ENCODE results near the gene KRTAP12-4.

KRTAP12-4 gene, protein sequence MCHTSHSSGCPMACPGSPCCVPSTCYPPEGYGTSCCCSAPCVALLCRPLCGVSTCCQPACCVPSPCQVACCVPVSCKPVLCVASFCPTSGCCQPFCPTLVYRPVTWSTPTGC

DNA sequence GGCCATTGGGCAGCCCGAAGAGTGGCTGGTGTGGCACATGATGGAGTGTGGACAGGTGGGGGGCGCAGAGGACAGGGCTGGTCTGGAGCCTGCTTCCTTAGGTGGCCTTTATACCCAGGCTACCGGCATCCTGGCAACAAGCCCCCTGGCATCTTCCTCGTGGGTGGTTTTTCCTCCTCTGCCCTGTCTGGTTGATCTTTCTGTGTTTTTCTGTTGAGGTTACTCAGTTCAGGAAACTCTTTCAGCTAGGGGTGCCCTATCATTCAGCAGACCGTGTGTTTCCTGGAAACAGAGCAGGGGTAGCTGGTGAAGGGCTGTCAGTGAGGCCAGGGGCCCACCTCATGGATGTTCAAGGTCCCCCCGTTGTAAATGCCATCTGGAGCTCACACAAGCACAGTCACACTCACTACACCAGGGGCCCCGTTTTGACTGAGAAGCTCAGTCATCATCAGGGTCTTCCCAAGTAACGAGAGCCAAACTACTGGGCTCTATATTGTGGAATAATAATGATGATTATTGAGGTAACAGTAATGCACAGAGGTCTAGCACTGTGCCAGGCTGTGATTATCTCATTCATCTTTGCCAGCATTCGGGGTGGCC, at the start of gene KRTAP12-4:
TSS of gene KRTAP12-4 (minus strand) at position 84 of the 600 bp plus-strand sequence. CDS start at position 39, 45 bp downstream.
- Histone ChIP-seq H3K27me3 (replicated peaks; ENCODE audit: control insufficient read depth, insufficient read depth, low read length) (no peaks in the 10 kb centered on the region), H3K4me3 (replicated peaks; ENCODE audit: low read depth, low read length) (no peak within 1 kb of the TSS), H3K36me3 (ENCODE audit: control insufficient read depth, insufficient read depth, low read length) (no peaks in the 10 kb centered on the region)
- DNase-seq (ENCODE audit: extremely low read depth, insufficient read length), result no peak
- TF ChIP-seq, protein P1, sequence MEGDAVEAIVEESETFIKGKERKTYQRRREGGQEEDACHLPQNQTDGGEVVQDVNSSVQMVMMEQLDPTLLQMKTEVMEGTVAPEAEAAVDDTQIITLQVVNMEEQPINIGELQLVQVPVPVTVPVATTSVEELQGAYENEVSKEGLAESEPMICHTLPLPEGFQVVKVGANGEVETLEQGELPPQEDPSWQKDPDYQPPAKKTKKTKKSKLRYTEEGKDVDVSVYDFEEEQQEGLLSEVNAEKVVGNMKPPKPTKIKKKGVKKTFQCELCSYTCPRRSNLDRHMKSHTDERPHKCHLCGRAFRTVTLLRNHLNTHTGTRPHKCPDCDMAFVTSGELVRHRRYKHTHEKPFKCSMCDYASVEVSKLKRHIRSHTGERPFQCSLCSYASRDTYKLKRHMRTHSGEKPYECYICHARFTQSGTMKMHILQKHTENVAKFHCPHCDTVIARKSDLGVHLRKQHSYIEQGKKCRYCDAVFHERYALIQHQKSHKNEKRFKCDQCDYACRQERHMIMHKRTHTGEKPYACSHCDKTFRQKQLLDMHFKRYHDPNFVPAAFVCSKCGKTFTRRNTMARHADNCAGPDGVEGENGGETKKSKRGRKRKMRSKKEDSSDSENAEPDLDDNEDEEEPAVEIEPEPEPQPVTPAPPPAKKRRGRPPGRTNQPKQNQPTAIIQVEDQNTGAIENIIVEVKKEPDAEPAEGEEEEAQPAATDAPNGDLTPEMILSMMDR (IDR thresholded peaks at IDR 0.05; ENCODE audit: insufficient read depth, low read length, poor library complexity, severe bottlenecking), result no peak

DNA sequence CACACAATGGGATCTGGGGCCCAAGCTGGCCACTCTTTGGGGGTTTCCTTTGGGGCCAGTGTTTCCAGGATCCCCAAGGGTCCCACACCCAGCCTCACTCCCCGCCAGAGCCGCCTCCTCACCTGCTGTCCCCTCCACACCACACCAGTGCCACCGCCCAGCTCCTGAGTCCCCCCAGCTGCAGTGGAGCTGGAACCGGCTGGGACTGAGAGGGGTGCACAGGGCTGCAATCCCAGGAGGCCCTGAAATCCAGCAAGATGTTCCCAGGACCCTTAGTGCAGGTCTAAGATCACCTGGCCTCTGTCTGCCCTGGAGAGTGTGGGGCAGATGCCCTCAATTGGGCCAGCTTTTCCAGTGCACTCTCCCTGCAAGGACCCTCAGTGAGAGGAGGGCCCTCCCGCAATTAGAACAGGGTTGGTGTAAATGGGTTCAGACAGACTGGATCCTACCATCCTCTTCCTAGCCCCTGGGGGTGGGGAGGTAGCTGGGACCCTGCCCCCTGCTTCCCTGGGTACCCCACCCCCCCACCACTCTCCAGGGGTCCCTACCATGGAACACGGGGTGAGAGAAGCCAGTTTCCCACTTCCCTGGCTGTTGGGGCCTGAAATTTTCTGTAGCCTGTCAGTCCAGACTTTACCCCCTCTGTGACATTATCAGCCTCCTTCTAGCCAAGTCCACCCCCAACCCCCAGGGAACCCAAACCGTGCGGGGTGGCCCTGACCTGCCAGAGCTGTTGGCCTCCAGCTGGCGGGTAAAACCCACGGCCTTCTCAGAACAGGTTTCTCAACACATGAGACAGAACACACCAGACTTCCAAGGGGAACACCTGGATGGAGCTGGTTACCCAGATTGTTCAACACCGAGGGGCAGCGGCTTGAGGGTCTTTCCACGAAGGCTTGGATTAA, 49.5 kb upstream of the KRTAP12-4 start:
- Histone ChIP-seq H3K27me3 (replicated peaks; ENCODE audit: control insufficient read depth, insufficient read depth, low read length) (peaks cover 5% of the 10 kb centered on the region; the same call in 1 of the 2 replicates), H3K36me3 (ENCODE audit: control insufficient read depth, insufficient read depth, low read length) (no peaks in the 10 kb centered on the region), H3K4me3 (replicated peaks; ENCODE audit: low read depth, low read length) (no peak overlapping the region)
- TF ChIP-seq, protein P1 (IDR thresholded peaks at IDR 0.05; ENCODE audit: insufficient read depth, low read length, poor library complexity, severe bottlenecking), result no peak
- no peak for DNase-seq (ENCODE audit: extremely low read depth, insufficient read length)

DNA sequence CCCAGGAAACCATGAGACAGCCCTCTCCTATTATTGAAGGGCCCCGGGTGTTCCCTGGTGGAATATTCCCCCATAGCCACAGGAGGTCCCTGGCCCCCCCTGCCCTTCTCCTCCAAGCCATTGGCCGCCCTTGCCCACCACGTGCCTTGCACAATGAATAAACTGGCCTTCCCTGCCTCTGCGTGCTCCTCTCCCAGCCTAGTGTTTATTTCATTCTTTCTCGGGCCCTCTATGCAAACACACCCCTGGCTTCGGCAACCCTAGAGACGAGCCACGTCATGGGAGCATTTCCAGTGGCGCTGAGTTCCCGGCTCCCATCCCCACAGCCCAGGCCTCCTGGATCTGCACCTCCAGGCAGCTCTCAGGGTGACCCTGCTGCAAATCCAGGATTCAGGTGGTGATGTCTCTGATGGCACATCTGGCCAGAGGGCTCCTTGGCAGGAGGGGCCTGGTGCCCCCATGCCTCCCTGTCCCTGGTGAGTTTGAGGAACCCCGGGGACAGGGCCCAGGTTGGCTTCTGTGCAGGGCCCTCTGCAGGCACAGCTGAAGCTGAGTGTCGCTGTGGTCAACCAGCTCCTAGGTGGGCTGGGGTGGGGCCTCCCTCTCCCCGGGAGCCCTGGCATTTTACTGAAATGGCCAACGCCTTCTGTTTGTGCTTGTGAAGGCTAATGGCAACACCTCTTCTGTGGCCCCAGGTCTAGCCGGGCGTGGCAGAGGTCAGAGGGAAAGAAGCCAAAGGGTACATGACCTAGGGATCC, 48.7 kb upstream of the KRTAP12-4 start:
- H3K4me3 ChIP-seq (replicated peaks; ENCODE audit: low read depth, low read length), result no peak overlapping the region
- TF ChIP-seq, protein P1 (IDR thresholded peaks at IDR 0.05; ENCODE audit: insufficient read depth, low read length, poor library complexity, severe bottlenecking), result no peak
- H3K27me3 ChIP-seq (replicated peaks; ENCODE audit: control insufficient read depth, insufficient read depth, low read length), result peaks cover 3% of the 10 kb centered on the region; the same call in 1 of the 2 replicates
- no peaks in the 10 kb centered on the region for H3K36me3 ChIP-seq (ENCODE audit: control insufficient read depth, insufficient read depth, low read length)
- DNase-seq (ENCODE audit: extremely low read depth, insufficient read length), result no peak

DNA sequence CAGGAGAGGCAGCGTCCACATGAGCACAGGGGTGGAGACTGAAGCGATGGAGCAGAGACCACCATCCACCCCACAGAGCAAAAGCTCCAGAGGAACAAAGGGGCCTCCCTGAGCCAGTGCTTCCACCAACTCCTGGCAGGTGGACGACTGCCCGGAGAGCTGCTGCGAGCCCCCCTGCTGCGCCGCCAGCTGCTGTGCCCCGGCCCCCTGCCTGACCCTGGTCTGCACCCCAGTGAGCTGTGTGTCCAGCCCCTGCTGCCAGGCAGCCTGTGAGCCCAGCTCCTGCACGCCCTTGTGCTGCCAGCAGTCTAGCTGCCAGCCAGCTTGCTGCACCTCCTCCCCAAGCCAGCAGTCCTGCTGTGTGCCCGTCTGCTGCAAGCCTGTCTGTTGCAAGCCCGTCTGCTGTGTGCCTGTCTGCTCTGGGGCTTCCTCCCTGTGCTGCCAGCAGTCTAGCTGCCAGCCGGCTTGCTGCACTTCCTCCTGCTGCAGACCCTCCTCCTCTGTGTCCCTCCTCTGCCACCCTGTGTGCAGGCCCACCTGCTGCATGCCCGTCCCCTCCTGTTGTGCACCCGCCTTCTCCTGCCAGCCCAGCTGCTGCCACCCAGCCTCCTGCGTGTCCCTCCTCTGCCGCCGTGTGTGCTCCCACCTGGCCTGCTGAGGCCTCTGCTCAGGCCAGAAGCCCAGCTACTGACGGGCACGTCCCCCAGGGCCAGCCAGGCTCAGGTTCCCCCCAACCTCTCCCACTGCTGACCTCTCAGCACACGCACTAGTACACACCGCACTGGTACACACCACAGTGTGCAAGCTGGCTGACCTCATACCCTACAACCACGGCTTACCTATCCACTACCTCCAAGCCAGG, 47.9 kb upstream of the KRTAP12-4 start:
- TF ChIP-seq, protein P1 (IDR thresholded peaks at IDR 0.05; ENCODE audit: insufficient read depth, low read length, poor library complexity, severe bottlenecking), result no peak
- Histone ChIP-seq H3K36me3 (ENCODE audit: control insufficient read depth, insufficient read depth, low read length) (no peaks in the 10 kb centered on the region), H3K4me3 (replicated peaks; ENCODE audit: low read depth, low read length) (no peak overlapping the region), H3K27me3 (replicated peaks; ENCODE audit: control insufficient read depth, insufficient read depth, low read length) (peaks cover 3% of the 10 kb centered on the region; the same call in 1 of the 2 replicates)
- DNase-seq (ENCODE audit: extremely low read depth, insufficient read length), result no peak

DNA sequence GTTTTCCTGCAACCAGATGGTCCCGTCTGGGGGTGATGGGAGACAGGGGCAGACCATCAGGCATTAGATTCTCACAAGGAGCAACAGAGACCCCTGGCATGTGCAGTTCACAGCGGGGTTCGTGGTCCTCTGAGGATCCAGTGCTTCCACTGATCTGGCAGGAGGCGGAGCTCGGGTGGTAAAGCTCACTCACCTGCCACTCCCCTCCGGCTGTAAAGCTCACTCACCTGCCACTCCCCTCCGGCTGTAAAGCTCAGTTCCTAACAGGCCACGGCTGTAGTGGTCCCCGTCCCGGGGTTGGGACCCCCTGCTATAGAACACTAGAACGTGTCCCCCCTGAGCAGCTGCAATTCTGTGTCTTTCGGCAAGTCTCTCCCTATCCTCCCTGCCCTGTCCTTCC, 47.1 kb upstream of the KRTAP12-4 start:
- H3K4me3 ChIP-seq (replicated peaks; ENCODE audit: low read depth, low read length), result no peak overlapping the region
- TF ChIP-seq, protein P1 (IDR thresholded peaks at IDR 0.05; ENCODE audit: insufficient read depth, low read length, poor library complexity, severe bottlenecking), result no peak
- peaks cover 3% of the 10 kb centered on the region; the same call in 1 of the 2 replicates for H3K27me3 ChIP-seq (replicated peaks; ENCODE audit: control insufficient read depth, insufficient read depth, low read length)
- H3K36me3 ChIP-seq (ENCODE audit: control insufficient read depth, insufficient read depth, low read length), result no peaks in the 10 kb centered on the region
- no peak for DNase-seq (ENCODE audit: extremely low read depth, insufficient read length)
